Smooth muscle cell of the pulmonary artery (primary cell): ENCODE measurements around the gene HNRNPA3. TPM values are rescaled to one million over a fixed set of nuclear protein-coding genes. Genes with fewer than 3 reads are reported as not detected.

ENCODE experiments used
- total RNA-seq: library from RNA; depleted of rRNA; stranded (reverse); fragments of >200 nt; gene quantifications from 2 replicates; pipeline ENCODE4 v1.2.3, GENCODE V29; 2014

The HNRNPA3 gene
- total RNA-seq, result 33.9 and 42.7 TPM in 2 replicates

GRCh38 chr2:177212106-177212890, at the start of gene HNRNPA3:
Gene HNRNPA3, plus strand, starts transcription at chr2:177212794. Its CDS starts 6 bp downstream, at chr2:177212800.

GRCh38 chr2:177264693-177265587, 52.3 kb downstream of the HNRNPA3 start, which contains the start of gene NFE2L2:
Gene NFE2L2, minus strand, starts transcription at chr2:177264727. Its CDS starts 151 bp downstream, at chr2:177264576.

Other genes starting within 250 kb of the HNRNPA3 start
- gene NFE2L2, start 51.9 kb downstream of the HNRNPA3 start, total RNA-seq, result 76.5 and 79.2 TPM in 2 replicates
- gene AGPS, start 180.0 kb downstream of the HNRNPA3 start, total RNA-seq, result 40.3 and 48.2 TPM in 2 replicates